Osteoblast (primary cell): Measurements from ENCODE around the gene FGD5. TPM values are rescaled to one million over a fixed set of nuclear protein-coding genes. Genes with fewer than 3 reads are reported as not detected.

Source experiments
- DNase-seq: peaks from one replicate; pipeline ENCODE4 v3.0.0; 2011; ENCODE audit warnings: low spot score, mixed read lengths; ENCODE audit not compliant: insufficient read length; ENCODE audit errors: missing footprints
- H2AFZ ChIP-seq: 2 replicates; pipeline ENCODE4 v1.6.0; 2011; ENCODE audit warnings: mild to moderate bottlenecking, low read length
- H3K27ac ChIP-seq: 2 replicates; pipeline ENCODE4 v1.5.1; 2011; ENCODE audit warnings: mild to moderate bottlenecking, low read depth, low read length, moderate library complexity
- H3K27me3 ChIP-seq: 2 replicates; pipeline ENCODE4 v1.6.0; 2012; ENCODE audit warnings: mild to moderate bottlenecking, control low read depth, inconsistent platforms, low read length, moderate library complexity; ENCODE audit not compliant: insufficient read depth
- H3K36me3 ChIP-seq: 2 replicates; pipeline ENCODE4 v1.5.1; 2011; ENCODE audit warnings: mild to moderate bottlenecking, low read length, control low read depth, moderate library complexity; ENCODE audit not compliant: insufficient read depth
- H3K4me1 ChIP-seq: 2 replicates; pipeline ENCODE4 v1.5.1; 2011; ENCODE audit warnings: mild to moderate bottlenecking, low read length, control low read depth, moderate library complexity; ENCODE audit not compliant: insufficient read depth
- H3K4me2 ChIP-seq: 2 replicates; pipeline ENCODE4 v1.6.0; 2011; ENCODE audit warnings: mild to moderate bottlenecking, low read length; ENCODE audit not compliant: insufficient read depth
- H3K4me3 ChIP-seq: fragments of 200-600 bp; sonication (generic); 3 replicates; pipeline ENCODE4 v1.5.1; 2012; ENCODE audit warnings: mild to moderate bottlenecking, low read length, inconsistent platforms; ENCODE audit not compliant: insufficient read depth
- H3K79me2 ChIP-seq: 2 replicates; pipeline ENCODE4 v1.6.0; 2012; ENCODE audit warnings: mild to moderate bottlenecking, low read length, control low read depth, inconsistent platforms; ENCODE audit not compliant: insufficient read depth
- H3K9me3 ChIP-seq: 2 replicates; pipeline ENCODE4 v1.5.1; 2011; ENCODE audit warnings: low read depth, low read length, control low read depth
- H4K20me1 ChIP-seq: 2 replicates; pipeline ENCODE4 v1.6.0; 2012; ENCODE audit warnings: mild to moderate bottlenecking, low read length, control low read depth; ENCODE audit not compliant: insufficient read depth
- total RNA-seq: library from RNA; depleted of rRNA; stranded (reverse); fragments of >200 nt; gene quantifications from 2 replicates; pipeline ENCODE4 v1.2.3, GENCODE V29; 2012
- TF ChIP-seq, protein P1 (sequence below): IDR thresholded peaks from 2 replicates; pipeline ENCODE4 v1.5.1; 2011; ENCODE audit warnings: mild to moderate bottlenecking, low read depth, low read length, moderate library complexity; ENCODE audit errors: extremely low read depth

FGD5 gene
- total RNA-seq, 1 donor, result under 0.01 TPM

DNA sequence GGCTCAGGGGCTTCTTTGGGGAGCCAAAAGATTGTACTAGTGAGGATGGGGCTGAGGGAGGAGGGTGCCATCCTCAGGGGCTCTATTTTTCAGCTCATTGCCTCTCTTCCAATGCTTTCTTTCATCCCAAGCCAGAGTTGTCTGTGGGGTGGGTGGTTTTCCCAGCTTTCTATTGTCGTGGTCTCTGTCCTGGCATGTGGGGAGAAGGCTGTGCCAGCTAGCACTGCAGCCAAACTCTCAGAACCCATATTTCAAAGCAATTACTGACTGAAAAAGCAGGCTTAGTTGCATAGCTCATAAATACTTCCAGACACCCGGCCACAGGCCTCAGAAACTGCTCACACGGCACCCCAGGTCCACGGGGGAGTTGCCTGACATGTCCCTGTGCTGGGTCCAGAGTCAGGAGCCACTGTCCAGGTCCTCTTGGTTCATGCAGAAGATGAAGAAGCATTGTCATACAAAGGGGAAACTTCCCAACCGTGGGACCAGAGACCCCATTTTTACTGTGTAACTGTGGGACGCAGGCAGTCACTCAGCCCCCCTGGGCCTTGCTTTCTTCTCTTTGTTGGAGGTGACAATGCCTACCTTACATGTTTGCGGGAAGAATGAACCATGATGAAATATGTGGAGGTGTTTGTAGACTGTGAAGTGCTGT lies 27.6 kb downstream of the FGD5 start:
- Histone ChIP-seq H2AFZ (no peak overlapping the region), H3K27me3 (peaks cover 5% of the 10 kb centered on the region), H4K20me1 (no peaks in the 10 kb centered on the region), H3K9me3 (no peaks in the 10 kb centered on the region), H3K79me2 (no peaks in the 10 kb centered on the region), H3K4me1 (no peaks in the 10 kb centered on the region), H3K36me3 (no peaks in the 10 kb centered on the region), H3K27ac (no peak overlapping the region), H3K4me2 (no peak overlapping the region), H3K4me3 (no peak overlapping the region)
- TF ChIP-seq, protein P1, sequence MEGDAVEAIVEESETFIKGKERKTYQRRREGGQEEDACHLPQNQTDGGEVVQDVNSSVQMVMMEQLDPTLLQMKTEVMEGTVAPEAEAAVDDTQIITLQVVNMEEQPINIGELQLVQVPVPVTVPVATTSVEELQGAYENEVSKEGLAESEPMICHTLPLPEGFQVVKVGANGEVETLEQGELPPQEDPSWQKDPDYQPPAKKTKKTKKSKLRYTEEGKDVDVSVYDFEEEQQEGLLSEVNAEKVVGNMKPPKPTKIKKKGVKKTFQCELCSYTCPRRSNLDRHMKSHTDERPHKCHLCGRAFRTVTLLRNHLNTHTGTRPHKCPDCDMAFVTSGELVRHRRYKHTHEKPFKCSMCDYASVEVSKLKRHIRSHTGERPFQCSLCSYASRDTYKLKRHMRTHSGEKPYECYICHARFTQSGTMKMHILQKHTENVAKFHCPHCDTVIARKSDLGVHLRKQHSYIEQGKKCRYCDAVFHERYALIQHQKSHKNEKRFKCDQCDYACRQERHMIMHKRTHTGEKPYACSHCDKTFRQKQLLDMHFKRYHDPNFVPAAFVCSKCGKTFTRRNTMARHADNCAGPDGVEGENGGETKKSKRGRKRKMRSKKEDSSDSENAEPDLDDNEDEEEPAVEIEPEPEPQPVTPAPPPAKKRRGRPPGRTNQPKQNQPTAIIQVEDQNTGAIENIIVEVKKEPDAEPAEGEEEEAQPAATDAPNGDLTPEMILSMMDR, result no peak
- DNase-seq, result no peak

DNA sequence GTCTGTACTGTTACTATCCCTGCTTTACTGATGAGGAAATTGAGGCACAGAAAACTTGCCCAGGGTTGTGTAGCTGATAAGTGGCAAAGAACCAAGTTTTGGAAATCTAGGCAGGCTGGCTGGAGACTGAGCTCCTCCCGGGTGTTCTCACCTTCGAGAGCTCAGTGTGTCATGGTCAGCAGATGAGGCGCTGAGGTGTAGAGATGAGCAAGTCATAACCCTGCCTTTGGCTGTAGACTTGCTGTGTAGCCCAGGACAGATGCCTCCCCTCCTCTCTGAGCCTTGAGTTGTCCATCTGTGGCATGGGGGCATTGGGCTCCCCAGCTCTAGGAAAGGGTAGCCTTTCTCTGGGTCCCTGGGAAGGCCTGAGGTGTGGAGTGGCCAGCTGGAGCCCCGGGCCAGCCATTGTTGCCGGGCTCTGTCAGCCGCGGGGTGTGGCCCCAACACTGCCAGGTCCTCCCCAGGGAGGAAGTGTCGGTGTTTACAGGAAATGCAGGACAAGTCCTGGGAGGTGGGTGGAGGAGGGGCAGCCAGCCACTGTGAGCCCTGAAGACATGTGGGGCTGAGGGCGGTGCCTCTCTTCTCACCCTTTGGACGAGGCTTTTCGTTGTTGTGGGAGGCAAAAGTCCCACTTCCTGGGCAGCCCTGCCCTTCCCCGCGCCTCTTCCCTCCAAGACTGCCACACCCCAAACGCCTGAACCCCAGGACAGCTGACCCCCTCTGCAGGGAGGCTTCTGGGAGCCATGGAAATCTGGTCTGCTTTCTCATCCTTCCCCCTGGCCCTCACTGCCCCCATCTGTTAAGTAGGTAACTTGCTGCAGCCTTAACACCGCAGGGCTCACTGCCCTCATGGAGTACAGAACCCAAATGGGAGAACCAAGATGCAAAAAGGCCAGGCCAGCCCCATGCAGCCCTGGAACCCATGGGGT lies 29.1 kb downstream of the FGD5 start:
- Histone ChIP-seq H3K9me3 (no peaks in the 10 kb centered on the region), H3K79me2 (no peaks in the 10 kb centered on the region), H3K4me3 (no peak overlapping the region), H3K27ac (no peak overlapping the region), H2AFZ (no peak overlapping the region), H3K4me1 (no peaks in the 10 kb centered on the region), H3K27me3 (peaks cover 5% of the 10 kb centered on the region), H3K36me3 (no peaks in the 10 kb centered on the region), H4K20me1 (no peaks in the 10 kb centered on the region), H3K4me2 (no peak overlapping the region)
- TF ChIP-seq, protein P1, result no peak
- DNase-seq, result no peak

DNA sequence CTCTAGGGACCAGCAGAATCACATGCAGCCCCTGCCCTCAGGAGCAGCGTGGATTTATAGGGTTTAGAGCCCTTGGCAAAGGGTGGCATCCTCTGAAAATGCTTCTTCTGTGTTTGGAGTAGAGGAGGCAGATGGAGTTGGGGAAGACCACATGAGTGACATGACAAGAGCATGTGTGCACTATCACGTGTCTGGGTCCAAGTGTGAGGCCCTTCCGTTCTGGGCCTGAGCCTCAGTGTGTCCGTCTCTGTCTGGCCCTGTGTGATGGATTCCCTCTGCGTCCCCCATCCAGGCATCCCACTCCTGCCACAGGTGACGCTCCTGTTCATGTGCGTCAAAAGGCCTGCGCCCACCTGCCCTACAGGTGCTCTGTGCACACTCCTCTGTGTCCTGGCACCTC lies 30.1 kb downstream of the FGD5 start:
- Histone ChIP-seq H3K27ac (no peak overlapping the region), H3K9me3 (no peaks in the 10 kb centered on the region), H3K4me1 (no peaks in the 10 kb centered on the region), H3K4me2 (no peak overlapping the region), H3K36me3 (no peaks in the 10 kb centered on the region), H3K4me3 (no peak overlapping the region), H3K27me3 (peaks cover 5% of the 10 kb centered on the region), H4K20me1 (no peaks in the 10 kb centered on the region), H2AFZ (no peak overlapping the region), H3K79me2 (no peaks in the 10 kb centered on the region)
- no peak for DNase-seq
- TF ChIP-seq, protein P1, result no peak

DNA sequence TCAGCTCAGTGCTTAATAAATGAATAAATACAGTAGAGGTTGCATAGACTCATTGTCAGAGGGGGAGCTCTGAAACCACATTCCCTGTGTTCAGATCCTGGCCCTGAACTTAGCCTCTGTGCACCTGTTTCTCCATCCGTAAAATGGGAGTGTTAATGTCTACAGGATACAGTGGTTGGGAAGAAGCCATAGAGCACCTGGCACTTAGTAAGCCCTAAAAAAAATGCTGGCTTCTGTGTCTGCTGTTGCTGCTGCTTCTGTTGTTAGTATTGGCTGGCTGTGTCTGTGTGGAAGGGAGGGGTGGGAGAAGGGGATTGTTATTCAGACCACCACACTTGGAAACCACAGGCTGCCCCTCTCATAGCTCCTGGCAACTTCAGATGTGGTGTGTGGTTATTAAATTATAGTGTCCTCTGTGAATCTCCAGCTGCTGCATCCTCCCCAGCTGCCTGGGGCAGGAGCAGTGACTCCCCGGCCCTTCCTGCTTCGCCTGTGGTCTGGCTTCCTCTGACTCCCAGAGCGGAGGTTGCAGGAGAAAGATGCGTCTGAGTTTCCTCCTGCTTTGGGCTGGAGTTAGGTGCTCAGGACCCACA lies 31.0 kb downstream of the FGD5 start:
- H3K4me2 ChIP-seq, result no peak overlapping the region
- no peaks in the 10 kb centered on the region for H3K9me3 ChIP-seq
- no peak for DNase-seq
- H4K20me1 ChIP-seq, result no peaks in the 10 kb centered on the region
- no peak overlapping the region for H2AFZ ChIP-seq
- H3K79me2 ChIP-seq, result no peaks in the 10 kb centered on the region
- H3K27me3 ChIP-seq, result peaks cover 3% of the 10 kb centered on the region
- no peak overlapping the region for H3K27ac ChIP-seq
- H3K4me3 ChIP-seq, result no peak overlapping the region
- H3K4me1 ChIP-seq, result no peaks in the 10 kb centered on the region
- TF ChIP-seq, protein P1, result no peak
- no peaks in the 10 kb centered on the region for H3K36me3 ChIP-seq
